Heart left ventricle (tissue), 13 donors: Measurements from ENCODE around the gene P2RX2.

Source experiments
- CTCF ChIP-seq, 12 donors: fragments of 200-600 bp; sonication (generic) in 4 of 12; IDR thresholded peaks; one replicate each; pipeline versions ENCODE4 v1.5.0 to v1.8.0; 2018 to 2022; ENCODE audit warnings: antibody characterized with exemption in 12 of 12, mild to moderate bottlenecking in 5 of 12
- POLR2A ChIP-seq, 2 donors: fragments of 450-650 bp; IDR thresholded peaks; one replicate each; pipeline ENCODE4 v1.6.1; 2017; ENCODE audit warnings: antibody characterized with exemption in 2 of 2, mild to moderate bottlenecking in 2 of 2, moderate library complexity in 2 of 2
- donor health status: ischemic (EF 13 %, LVEDD 7.1; RV severe dilation, severe dysfunction).
- donor health status: DM: no; HTN: yes; CAD: no.
- donor health status: DM: no; HTN: no; CAD: no.
- donor health status: ischemic (EF 25% LVEDD 6.9; RV normal size, moderate dysfunction).
- donor health status: ischemic (EF 25% LVEDD 5.7; RV mildly dilated, moderate dysfunction).
- donor health status: ischemic (EF 35%, LVEDD 5.7; RV mildly dilated, moderate dysfunction).
- donor health status: nonischemic (EF 11% LVEDD 7.7; RV severe dilation, severe dysfunction).
- donor health status: DM: yes; HTN: yes; CAD: no.
- donor health status: PGD.
- donor health status: ischemic (EF 29% LVEDD 5.4; RV normal size, mild dysfunction).
- donor health status: nonischemic (EF 23%, LVEDD 6.1; RV moderate dilation, normal function).

GRCh38 chr12:132593071-132593470 is 25.5 kb upstream of the P2RX2 start:
- no peak for TF ChIP-seq POLR2A (IDR thresholded peaks at IDR 0.05)
- TF ChIP-seq CTCF (IDR thresholded peaks at IDR 0.05): no peak
